Stimulated activated CD8-positive, alpha-beta memory T cell treated with anti-CD3 and anti-CD28 coated beads, Interleukin-4, amount 100 ng/mL, for 1 hour (primary cell): ENCODE data around the gene QRFP.

Experiments used
- DNase-seq, 2 donors: peaks; one replicate each; pipeline ENCODE4 v3.0.0-alpha.2; 2020; ENCODE audit warnings: low read depth in 2 of 2, low spot score in 1 of 2

QRFP gene

DNA sequence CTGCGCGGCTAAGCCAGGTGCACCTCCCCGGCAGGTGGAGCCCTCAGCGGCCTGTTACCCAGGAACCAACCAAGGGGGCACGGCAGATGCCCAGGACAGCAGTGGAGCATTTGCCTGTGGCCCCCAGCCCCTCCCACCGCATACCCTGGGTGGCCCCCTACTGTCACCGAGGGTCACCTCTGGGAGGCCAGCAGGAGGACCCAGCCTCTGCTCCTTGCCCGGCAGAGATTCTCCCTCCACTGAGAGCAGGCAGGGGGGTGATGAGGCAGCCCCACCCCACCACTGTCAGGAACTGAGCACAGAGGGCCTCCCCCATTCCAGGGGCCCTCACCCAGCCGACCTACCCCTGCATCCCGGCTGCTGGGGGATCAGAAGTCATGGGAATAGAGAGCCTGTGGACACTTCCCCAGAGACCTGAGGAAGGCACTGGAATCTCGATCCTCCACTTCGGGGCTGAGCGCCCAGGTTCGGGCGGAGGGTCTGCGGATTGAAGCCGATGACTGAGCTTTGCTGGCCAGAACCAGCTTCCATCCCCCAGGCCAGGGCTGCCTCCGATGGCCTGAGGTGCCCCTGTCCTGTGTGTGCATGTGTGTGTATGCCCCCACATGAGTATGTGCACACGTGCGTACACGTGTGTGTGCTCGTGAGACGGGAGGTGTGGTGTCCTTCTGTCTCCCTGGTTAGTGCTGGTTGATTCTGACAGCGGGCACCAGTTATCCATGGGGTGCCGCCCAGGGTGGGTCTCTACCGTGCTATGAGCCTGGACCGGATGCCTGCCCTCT lies at the start of gene QRFP:
TSS of gene QRFP (minus strand) at position 580 of the 782 bp plus-strand sequence. CDS start 2,974 bp downstream, outside the sequence.
- no peak for DNase-seq

DNA sequence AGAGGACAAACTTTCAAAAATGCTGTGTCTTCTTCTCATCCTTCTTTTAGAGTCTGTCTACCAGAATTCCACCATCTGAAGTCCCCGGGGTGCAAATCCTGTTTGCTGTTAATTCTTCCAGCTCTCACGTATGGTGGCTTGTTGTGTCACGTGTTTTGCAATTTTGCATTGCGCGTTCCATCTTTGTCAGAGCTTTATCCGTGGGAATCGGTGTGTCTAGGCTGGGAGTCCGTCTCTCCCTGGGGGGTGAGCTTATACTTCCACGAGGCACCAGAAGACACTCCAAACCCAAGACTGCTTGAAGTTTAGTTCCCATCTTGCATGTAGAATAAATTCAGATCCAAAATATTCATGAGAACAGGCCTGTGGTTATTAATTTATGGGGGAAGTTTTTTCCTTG lies 48.6 kb upstream of the QRFP start:
- no peak for DNase-seq

DNA sequence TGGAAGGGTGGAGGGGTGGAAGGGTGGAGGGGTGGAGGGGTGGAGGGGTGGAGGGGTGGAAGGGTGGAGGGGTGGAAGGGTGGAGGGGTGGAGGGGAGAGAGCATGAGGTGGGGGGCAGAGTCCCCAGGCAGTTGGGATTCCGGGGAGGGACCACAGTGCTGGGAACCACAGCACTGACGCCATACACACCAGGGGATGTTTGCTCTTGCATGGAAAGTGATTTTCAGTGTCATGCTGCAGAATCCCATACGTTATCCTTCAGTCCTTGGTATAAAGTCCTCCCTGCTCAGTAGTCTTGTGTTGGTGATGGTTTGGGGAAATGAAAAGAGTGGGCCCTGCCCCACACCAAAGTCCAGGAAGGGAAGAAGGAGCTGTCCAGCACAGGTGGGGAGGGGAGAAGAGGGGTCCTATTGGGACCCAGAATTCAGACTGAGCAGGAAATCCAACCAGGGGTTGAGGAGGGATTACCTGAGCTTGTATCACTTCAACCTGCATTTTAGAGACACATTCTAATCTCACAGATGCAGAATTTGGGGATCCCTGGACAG lies 48.0 kb upstream of the QRFP start:
- no peak for DNase-seq

- DNase-seq, result no peak
Measured at GRCh38 chr9:130943777-130944176, 47.2 kb upstream of the QRFP start.

DNA sequence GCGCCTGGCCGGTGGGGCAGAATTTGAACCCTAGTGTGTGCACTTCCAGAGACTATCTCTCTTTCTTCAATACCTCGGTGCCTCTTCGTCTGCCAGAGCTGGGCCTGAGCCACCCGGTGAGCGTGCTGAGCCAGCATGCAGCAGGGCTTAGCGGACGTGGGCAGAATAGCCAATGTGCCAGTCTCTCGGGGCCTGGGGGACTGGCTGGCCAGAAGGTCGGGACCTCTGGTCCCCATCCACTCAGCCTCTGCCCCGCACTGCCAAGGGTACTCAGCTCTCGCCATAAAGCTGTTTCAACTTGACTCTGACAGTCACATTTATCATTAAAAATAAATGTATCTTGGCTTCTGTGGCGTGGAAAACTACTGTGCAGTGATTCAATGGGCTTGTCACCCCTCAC lies 46.6 kb upstream of the QRFP start:
- DNase-seq, result no peak

- DNase-seq, result no peak
Measured at GRCh38 chr9:130942679-130943078, 46.1 kb upstream of the QRFP start.

DNA sequence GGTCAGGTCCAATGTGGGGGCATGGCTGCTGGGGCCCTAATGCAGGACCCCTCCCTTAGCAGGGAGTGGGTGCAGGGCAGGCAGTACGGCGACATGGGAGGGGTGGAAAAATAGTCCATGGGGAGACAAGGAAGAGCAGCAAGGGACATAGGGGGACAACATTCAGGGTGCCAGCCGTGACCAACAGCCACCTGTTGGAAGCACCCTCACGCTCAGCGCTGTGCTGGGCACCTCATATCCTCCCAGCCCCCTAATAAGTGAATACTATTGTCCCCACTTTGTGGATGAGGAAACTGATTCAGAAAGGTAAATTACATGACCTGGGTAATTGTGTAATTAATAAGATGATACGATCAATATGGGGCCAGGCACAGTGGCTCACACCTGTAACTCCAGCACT lies 45.5 kb upstream of the QRFP start:
- DNase-seq, result no peak

DNA sequence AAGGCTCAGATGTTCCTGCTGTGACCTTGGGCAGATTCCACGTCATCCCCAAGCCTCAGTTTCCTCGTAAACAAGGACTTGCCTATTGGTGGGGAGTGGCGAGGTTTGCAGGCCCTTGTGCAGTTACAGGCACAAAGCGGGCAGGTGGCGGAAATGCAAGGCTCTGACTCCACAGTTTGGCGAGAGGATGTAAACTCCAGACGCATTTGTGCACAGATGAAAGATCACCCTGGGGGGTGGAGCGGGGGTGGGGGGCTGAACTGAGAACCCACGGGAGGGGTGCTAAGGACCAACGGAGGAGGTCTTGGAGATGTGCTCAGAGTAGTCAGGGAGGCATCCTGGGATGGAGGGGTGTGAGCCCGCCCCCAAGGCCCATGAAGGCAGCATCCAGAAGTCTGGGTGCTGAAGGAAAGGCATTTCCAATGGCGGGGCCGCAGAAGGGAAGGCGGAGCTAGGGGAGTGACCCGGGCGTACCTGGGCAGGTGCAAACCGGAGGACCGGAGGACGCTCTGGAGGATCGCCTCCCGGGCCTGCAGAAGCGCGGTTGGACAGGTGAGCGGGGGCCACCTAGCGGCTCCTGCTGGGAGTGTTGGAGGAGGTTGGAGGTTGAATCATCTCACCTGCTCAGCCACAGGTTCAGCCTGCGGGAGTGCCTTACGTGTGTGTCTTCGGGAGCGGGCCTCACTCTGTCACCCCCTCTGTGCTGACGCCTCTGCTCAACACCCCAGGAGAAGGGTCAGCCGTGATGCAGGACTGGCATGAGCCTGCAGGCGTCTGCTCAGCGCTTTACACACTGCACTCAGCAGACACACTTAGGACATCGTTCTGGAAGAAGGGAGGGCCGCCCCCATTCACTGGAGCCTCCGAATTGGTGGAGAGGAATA lies 44.3 kb upstream of the QRFP start:
- peak; percentile 49 for DNase-seq

- DNase-seq, result no peak
Measured at GRCh38 chr9:130940027-130940549, 43.5 kb upstream of the QRFP start.

GRCh38 chr9:130939405-130940026 lies 42.9 kb upstream of the QRFP start:
- DNase-seq, result no peak

DNA sequence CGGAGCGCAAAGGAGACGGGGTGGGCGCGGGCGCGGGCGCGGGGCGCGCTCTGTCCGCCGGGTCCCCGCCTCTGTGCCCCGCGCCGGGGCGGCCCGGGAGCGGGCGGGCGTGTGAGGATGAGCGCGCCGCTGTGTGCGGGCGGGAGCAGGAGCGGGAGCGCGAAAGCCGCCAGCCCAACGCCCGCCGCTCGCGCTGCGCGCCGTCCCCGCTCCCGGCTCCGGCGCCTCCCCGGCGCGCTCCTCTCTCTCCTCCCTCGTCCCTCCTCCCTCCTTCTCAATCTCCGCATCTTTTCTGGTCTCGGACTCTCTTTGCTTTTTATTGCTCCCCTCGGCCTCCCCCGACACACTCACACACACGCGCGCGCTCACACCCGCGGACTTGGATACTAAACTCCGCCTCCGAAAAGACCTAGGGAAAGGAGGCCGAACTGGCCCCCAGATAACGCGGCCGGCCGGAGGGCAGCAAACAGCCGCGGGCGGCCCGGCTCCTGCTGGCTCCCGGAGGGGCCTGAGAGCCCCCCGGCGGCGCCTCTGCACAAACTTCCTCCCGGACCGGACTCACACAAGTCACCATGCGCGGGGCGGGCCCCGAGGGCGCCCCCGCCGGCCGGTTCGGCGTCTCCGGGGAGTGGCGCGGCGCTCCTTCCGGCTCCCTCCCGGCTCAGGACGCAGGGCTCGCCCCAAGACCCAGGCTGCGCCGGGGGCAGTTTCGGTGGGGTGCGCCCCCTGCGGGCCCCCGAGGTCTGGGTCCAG lies 42.2 kb upstream of the QRFP start, which contains the start of gene FIBCD1:
TSS of gene FIBCD1 (minus strand) at position 596 of the 753 bp plus-strand sequence. CDS start 640 bp downstream, outside the sequence.
- no peak for DNase-seq

DNA sequence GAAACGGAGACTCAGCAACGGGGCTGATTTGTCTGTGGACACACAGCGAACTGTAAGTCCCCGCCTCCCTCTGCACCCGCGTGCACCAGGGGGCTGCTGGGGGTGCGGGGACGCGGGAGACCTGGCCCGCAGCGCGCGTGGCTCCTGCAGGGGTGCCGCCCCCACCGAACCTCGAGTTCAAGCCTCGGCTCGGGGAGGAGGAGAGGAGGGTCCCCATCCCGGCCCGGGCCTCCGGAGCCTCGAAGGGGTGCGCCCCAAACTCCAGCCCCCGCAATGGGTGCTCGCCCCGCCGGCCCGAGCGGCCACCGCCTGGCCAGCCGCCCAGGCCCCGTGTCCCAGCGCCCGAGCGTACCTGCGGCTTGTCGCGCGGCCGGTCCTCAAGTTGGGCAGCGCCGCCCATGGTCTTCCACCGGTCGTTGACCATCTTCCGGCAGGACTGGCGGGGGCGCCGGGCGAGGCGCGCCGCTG lies 41.6 kb upstream of the QRFP start:
- no peak for DNase-seq

GRCh38 chr9:130937146-130938076 lies 40.8 kb upstream of the QRFP start:
- DNase-seq, result no peak

- DNase-seq, result no peak
Measured at GRCh38 chr9:130936285-130937117, 39.9 kb upstream of the QRFP start.

DNA sequence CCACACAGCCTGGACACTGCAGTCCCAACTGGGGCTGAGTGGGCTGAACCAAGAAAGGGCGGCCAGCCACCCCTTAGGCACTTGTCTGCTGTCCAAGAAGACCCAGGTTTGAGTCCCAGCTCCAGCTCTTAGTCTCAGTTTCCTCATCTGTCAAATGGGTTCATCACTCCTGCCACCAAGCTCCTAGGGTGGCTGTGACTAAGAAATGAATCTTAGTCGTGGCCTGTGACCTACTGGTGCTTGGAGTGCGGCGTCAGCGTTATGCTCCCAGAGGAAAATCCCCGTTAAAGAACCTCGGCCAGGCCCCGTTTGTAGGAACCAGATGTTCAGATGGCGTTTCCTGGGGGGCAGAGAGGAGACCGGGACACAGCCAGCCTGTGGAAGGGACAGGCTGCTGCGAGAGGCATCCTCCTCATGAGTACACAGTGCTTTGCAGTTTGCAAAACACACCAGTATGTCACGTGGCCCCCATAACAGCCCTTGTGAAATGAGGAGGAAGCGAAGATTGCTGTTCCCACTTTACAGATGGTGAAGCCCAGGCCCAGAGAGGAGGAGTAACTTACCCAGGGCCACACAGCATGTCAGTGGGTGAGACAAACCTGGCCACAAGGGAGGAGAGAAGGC lies 39.1 kb upstream of the QRFP start:
- DNase-seq, result no peak

GRCh38 chr9:130934702-130935647 lies 38.4 kb upstream of the QRFP start:
- no peak for DNase-seq

- DNase-seq, result no peak
Measured at GRCh38 chr9:130934246-130934645, 37.6 kb upstream of the QRFP start.
